ENCODE data around the gene CCDC15. TPM values are rescaled to one million over a fixed set of nuclear protein-coding genes. Genes with fewer than 3 reads are reported as not detected.

The CCDC15 gene
- total RNA-seq, 1 experiment from 2014 or later: 2.3 TPM

DNA sequence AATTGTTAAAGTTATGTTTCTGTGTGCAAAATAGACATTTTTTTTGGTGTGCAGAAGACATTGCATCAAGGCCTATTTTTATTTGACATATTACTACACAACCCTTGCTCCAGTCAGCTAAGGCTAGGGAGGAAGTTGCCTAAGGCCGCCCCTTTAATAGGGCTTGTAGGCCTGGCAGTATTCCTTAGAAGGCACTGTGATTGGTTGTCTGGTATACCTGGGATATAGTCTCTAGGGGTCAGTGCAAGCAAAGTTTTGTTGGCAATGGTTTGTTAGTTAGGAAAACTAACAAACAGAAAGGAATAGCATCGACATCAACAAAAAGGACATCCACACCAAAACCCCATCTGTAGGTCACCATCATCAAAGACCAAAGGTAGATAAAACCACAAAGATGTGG is 16.9 kb downstream of the CCDC15 start:
- H3K4me2 ChIP-seq (ENCODE audit: low read depth, low read length, poor library complexity, severe bottlenecking): no peak overlapping the region
- DNase-seq: no peak
- H3K9me2 ChIP-seq (replicated peaks; ENCODE audit: insufficient read depth, low read length): no peaks in the 10 kb centered on the region
- H2AFZ ChIP-seq (ENCODE audit: low read length): no peak overlapping the region
- no peaks in the 10 kb centered on the region for H3K9me3 ChIP-seq (ENCODE audit: low read length)
- H3K4me1 ChIP-seq (ENCODE audit: low read length): no peaks in the 10 kb centered on the region
- H3K36me3 ChIP-seq (ENCODE audit: insufficient read depth, low read length): no peaks in the 10 kb centered on the region
- H3K27ac ChIP-seq (ENCODE audit: low read length): no peak overlapping the region
- no peaks in the 10 kb centered on the region for H3K79me2 ChIP-seq (ENCODE audit: low read length)
- no peaks in the 10 kb centered on the region for H3K27me3 ChIP-seq (ENCODE audit: low read length)
- H3K9ac ChIP-seq (ENCODE audit: low read length): no peak overlapping the region
- H4K20me1 ChIP-seq (ENCODE audit: insufficient read depth, low read depth, low read length): no peaks in the 10 kb centered on the region
- H3K4me3 ChIP-seq (ENCODE audit: low read length): no peak overlapping the region

GRCh38 chr11:124971810-124972209 is 17.8 kb downstream of the CCDC15 start:
- H4K20me1 ChIP-seq (ENCODE audit: insufficient read depth, low read depth, low read length): no peaks in the 10 kb centered on the region
- no peak overlapping the region for H2AFZ ChIP-seq (ENCODE audit: low read length)
- H3K27ac ChIP-seq (ENCODE audit: low read length): no peak overlapping the region
- no peaks in the 10 kb centered on the region for H3K79me2 ChIP-seq (ENCODE audit: low read length)
- no peak overlapping the region for H3K4me3 ChIP-seq (ENCODE audit: low read length)
- no peak overlapping the region for H3K9ac ChIP-seq (ENCODE audit: low read length)
- no peaks in the 10 kb centered on the region for H3K9me3 ChIP-seq (ENCODE audit: low read length)
- no peaks in the 10 kb centered on the region for H3K36me3 ChIP-seq (ENCODE audit: insufficient read depth, low read length)
- no peaks in the 10 kb centered on the region for H3K4me1 ChIP-seq (ENCODE audit: low read length)
- no peak for DNase-seq
- H3K4me2 ChIP-seq (ENCODE audit: low read depth, low read length, poor library complexity, severe bottlenecking): no peak overlapping the region
- no peaks in the 10 kb centered on the region for H3K27me3 ChIP-seq (ENCODE audit: low read length)
- H3K9me2 ChIP-seq (replicated peaks; ENCODE audit: insufficient read depth, low read length): no peaks in the 10 kb centered on the region

GRCh38 chr11:124976531-124976930 is 22.5 kb downstream of the CCDC15 start:
- no peaks in the 10 kb centered on the region for H3K9me2 ChIP-seq (replicated peaks; ENCODE audit: insufficient read depth, low read length)
- H4K20me1 ChIP-seq (ENCODE audit: insufficient read depth, low read depth, low read length): no peaks in the 10 kb centered on the region
- no peaks in the 10 kb centered on the region for H3K9me3 ChIP-seq (ENCODE audit: low read length)
- no peak overlapping the region for H3K27ac ChIP-seq (ENCODE audit: low read length)
- no peak overlapping the region for H3K9ac ChIP-seq (ENCODE audit: low read length)
- no peaks in the 10 kb centered on the region for H3K27me3 ChIP-seq (ENCODE audit: low read length)
- H3K4me3 ChIP-seq (ENCODE audit: low read length): no peak overlapping the region
- H3K79me2 ChIP-seq (ENCODE audit: low read length): no peaks in the 10 kb centered on the region
- no peaks in the 10 kb centered on the region for H3K36me3 ChIP-seq (ENCODE audit: insufficient read depth, low read length)
- H3K4me2 ChIP-seq (ENCODE audit: low read depth, low read length, poor library complexity, severe bottlenecking): no peak overlapping the region
- no peak for DNase-seq
- H2AFZ ChIP-seq (ENCODE audit: low read length): no peak overlapping the region
- H3K4me1 ChIP-seq (ENCODE audit: low read length): no peaks in the 10 kb centered on the region

DNA sequence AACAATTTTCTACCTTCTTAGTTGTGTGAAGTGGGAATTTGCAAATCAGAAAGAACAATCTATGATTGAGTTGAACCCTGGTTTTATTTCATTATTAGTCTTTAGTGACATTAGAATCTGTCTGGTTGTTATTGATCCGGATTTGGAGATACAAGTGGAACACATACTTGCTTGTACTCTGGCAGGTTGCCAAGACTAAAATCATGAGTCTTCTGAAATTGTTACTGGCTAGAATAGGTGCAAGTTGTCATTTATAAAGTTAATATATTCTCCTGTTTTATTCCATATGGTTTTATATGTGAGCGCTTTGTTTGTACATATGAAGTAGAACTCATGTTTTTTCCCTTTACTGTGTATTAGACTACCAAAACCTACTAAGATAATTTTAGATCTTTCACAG is 23.0 kb downstream of the CCDC15 start:
- Histone ChIP-seq H3K27me3 (ENCODE audit: low read length) (no peaks in the 10 kb centered on the region), H3K9me3 (ENCODE audit: low read length) (no peaks in the 10 kb centered on the region), H2AFZ (ENCODE audit: low read length) (no peak overlapping the region), H3K4me3 (ENCODE audit: low read length) (no peak overlapping the region), H3K9me2 (replicated peaks; ENCODE audit: insufficient read depth, low read length) (no peaks in the 10 kb centered on the region), H3K9ac (ENCODE audit: low read length) (no peak overlapping the region), H3K36me3 (ENCODE audit: insufficient read depth, low read length) (no peaks in the 10 kb centered on the region), H3K4me1 (ENCODE audit: low read length) (no peaks in the 10 kb centered on the region), H3K27ac (ENCODE audit: low read length) (no peak overlapping the region), H4K20me1 (ENCODE audit: insufficient read depth, low read depth, low read length) (no peaks in the 10 kb centered on the region), H3K79me2 (ENCODE audit: low read length) (no peaks in the 10 kb centered on the region), H3K4me2 (ENCODE audit: low read depth, low read length, poor library complexity, severe bottlenecking) (no peak overlapping the region)
- no peak for DNase-seq

DNA sequence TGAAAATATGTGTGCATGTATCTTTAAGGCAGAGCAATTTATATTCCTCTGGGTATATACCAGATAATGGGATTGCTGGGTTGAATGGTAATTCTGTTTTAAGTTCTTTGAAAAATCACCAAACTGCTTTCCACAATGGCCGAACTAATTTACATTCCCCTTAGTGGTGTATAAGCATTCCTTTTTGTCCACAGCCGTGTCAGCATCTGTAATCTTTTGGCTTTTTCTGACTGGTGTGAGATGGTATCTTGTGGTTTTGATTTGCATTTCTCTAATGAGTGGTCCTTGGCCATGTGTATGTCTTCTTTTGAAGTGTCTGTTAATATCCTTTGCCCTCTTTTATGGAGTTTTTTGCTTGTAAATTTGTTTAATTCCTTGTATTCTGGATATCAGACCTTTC is 24.3 kb downstream of the CCDC15 start:
- Histone ChIP-seq H3K9me2 (replicated peaks; ENCODE audit: insufficient read depth, low read length) (no peaks in the 10 kb centered on the region), H4K20me1 (ENCODE audit: insufficient read depth, low read depth, low read length) (no peaks in the 10 kb centered on the region), H3K79me2 (ENCODE audit: low read length) (no peaks in the 10 kb centered on the region), H3K27ac (ENCODE audit: low read length) (no peak overlapping the region), H3K9me3 (ENCODE audit: low read length) (no peaks in the 10 kb centered on the region), H3K9ac (ENCODE audit: low read length) (no peak overlapping the region), H3K27me3 (ENCODE audit: low read length) (no peaks in the 10 kb centered on the region), H3K4me2 (ENCODE audit: low read depth, low read length, poor library complexity, severe bottlenecking) (no peak overlapping the region), H3K36me3 (ENCODE audit: insufficient read depth, low read length) (no peaks in the 10 kb centered on the region), H3K4me1 (ENCODE audit: low read length) (no peaks in the 10 kb centered on the region), H2AFZ (ENCODE audit: low read length) (no peak overlapping the region), H3K4me3 (ENCODE audit: low read length) (no peak overlapping the region)
- peak; percentile 38 for DNase-seq

GRCh38 chr11:124982043-124982442 is 28.0 kb downstream of the CCDC15 start:
- no peak overlapping the region for H2AFZ ChIP-seq (ENCODE audit: low read length)
- H3K4me3 ChIP-seq (ENCODE audit: low read length): no peak overlapping the region
- H3K9ac ChIP-seq (ENCODE audit: low read length): no peak overlapping the region
- no peak for DNase-seq
- H3K79me2 ChIP-seq (ENCODE audit: low read length): no peaks in the 10 kb centered on the region
- no peaks in the 10 kb centered on the region for H3K9me3 ChIP-seq (ENCODE audit: low read length)
- H3K4me1 ChIP-seq (ENCODE audit: low read length): no peaks in the 10 kb centered on the region
- no peaks in the 10 kb centered on the region for H3K27me3 ChIP-seq (ENCODE audit: low read length)
- no peaks in the 10 kb centered on the region for H3K36me3 ChIP-seq (ENCODE audit: insufficient read depth, low read length)
- no peak overlapping the region for H3K27ac ChIP-seq (ENCODE audit: low read length)
- H3K4me2 ChIP-seq (ENCODE audit: low read depth, low read length, poor library complexity, severe bottlenecking): no peak overlapping the region
- no peaks in the 10 kb centered on the region for H3K9me2 ChIP-seq (replicated peaks; ENCODE audit: insufficient read depth, low read length)
- H4K20me1 ChIP-seq (ENCODE audit: insufficient read depth, low read depth, low read length): no peaks in the 10 kb centered on the region

GRCh38 chr11:124983674-124984511 is 29.9 kb downstream of the CCDC15 start:
- H3K9me2 ChIP-seq (replicated peaks; ENCODE audit: insufficient read depth, low read length): no peaks in the 10 kb centered on the region
- no peaks in the 10 kb centered on the region for H3K36me3 ChIP-seq (ENCODE audit: insufficient read depth, low read length)
- H3K79me2 ChIP-seq (ENCODE audit: low read length): no peaks in the 10 kb centered on the region
- no peaks in the 10 kb centered on the region for H3K9me3 ChIP-seq (ENCODE audit: low read length)
- H3K4me2 ChIP-seq (ENCODE audit: low read depth, low read length, poor library complexity, severe bottlenecking): no peak overlapping the region
- no peak overlapping the region for H2AFZ ChIP-seq (ENCODE audit: low read length)
- H3K27ac ChIP-seq (ENCODE audit: low read length): no peak overlapping the region
- no peaks in the 10 kb centered on the region for H4K20me1 ChIP-seq (ENCODE audit: insufficient read depth, low read depth, low read length)
- no peak for DNase-seq
- no peak overlapping the region for H3K4me3 ChIP-seq (ENCODE audit: low read length)
- H3K9ac ChIP-seq (ENCODE audit: low read length): no peak overlapping the region
- H3K27me3 ChIP-seq (ENCODE audit: low read length): no peaks in the 10 kb centered on the region
- no peaks in the 10 kb centered on the region for H3K4me1 ChIP-seq (ENCODE audit: low read length)

GRCh38 chr11:124984512-124984854 is 30.5 kb downstream of the CCDC15 start:
- no peak overlapping the region for H2AFZ ChIP-seq (ENCODE audit: low read length)
- no peak for DNase-seq
- H4K20me1 ChIP-seq (ENCODE audit: insufficient read depth, low read depth, low read length): no peaks in the 10 kb centered on the region

More at GRCh38 chr11:124984512-124984854, 30.5 kb downstream of the CCDC15 start:
- Histone ChIP-seq H3K79me2 (ENCODE audit: low read length) (no peaks in the 10 kb centered on the region), H3K4me1 (ENCODE audit: low read length) (no peaks in the 10 kb centered on the region), H3K4me2 (ENCODE audit: low read depth, low read length, poor library complexity, severe bottlenecking) (no peak overlapping the region), H3K27me3 (ENCODE audit: low read length) (no peaks in the 10 kb centered on the region), H3K9ac (ENCODE audit: low read length) (no peak overlapping the region), H3K27ac (ENCODE audit: low read length) (no peak overlapping the region), H3K9me2 (replicated peaks; ENCODE audit: insufficient read depth, low read length) (no peaks in the 10 kb centered on the region), H3K4me3 (ENCODE audit: low read length) (no peak overlapping the region), H3K36me3 (ENCODE audit: insufficient read depth, low read length) (no peaks in the 10 kb centered on the region), H3K9me3 (ENCODE audit: low read length) (no peaks in the 10 kb centered on the region)

All from Karpas-422 (cell line).